AG10803 (cell line): Measurements from ENCODE around the gene CLK2.

Experiments used
- DNase-seq: peaks from one replicate; pipeline ENCODE4 v3.0.0; 2010; ENCODE audit warnings: low read depth
- H3K4me3 ChIP-seq: 2 replicates; pipeline ENCODE4 v1.5.1; 2011; ENCODE audit warnings: mild to moderate bottlenecking, low read length, control low read depth
- CTCF ChIP-seq: conservative IDR thresholded peaks from 2 replicates; pipeline ENCODE4 v1.5.1; 2011; ENCODE audit warnings: mild to moderate bottlenecking, low read length, control low read depth, inconsistent platforms

The CLK2 gene

DNA sequence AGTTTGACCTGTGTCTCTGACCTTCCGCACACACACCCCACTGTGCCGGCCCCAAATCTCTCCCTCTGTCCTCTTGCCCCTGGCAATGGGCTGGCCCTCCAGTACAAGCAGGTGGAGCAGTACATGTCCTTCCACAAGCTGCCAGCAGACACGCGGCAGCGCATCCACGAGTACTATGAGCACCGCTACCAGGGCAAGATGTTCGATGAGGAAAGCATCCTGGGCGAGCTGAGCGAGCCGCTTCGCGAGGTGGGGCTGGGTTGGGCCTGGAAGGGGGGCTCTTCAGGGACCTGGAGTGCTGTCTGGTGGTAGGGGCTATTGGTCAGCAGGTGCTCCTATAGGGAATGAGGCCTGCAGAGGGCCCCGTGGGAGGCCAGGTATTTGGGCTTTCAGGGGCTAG, 11.8 kb upstream of the CLK2 start:
- TF ChIP-seq CTCF, result no peak
- no peak for DNase-seq
- no peak overlapping the region for H3K4me3 ChIP-seq

DNA sequence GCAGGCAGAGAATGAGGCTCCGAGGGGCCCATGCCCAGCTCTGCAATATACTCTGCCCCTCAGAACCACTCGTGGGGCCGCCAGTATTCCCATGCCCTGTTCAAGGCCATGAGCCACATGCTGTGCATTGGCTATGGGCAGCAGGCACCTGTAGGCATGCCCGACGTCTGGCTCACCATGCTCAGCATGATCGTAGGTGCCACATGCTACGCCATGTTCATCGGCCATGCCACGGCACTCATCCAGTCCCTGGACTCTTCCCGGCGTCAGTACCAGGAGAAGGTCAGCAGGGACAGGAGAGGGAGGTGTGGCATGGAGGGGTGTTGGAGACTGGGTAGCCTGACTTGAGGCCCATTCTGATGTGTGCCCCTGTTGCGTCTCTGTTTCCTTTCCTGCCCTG, 11.2 kb upstream of the CLK2 start:
- DNase-seq, result no peak
- TF ChIP-seq CTCF, result no peak
- no peak overlapping the region for H3K4me3 ChIP-seq

DNA sequence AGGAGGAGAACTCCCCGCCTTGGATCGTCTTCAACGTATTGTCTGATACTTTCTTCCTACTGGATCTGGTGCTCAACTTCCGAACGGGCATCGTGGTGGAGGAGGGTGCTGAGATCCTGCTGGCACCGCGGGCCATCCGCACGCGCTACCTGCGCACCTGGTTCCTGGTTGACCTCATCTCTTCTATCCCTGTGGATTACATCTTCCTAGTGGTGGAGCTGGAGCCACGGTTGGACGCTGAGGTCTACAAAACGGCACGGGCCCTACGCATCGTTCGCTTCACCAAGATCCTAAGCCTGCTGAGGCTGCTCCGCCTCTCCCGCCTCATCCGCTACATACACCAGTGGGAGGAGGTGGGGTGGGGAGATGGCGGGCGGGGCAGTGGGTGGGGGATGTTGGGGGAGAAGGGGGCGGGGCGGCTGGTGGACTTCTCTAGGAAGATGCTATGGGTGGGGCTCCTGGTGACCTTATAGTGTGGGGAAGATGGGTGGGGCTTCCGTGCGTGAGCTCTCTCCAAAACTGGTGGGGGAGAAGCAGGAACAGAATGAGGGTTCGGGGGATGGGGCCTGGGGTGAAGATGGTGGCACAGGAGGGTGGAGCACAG, 9.3 kb upstream of the CLK2 start:
- DNase-seq, result no peak
- TF ChIP-seq CTCF, result no peak
- H3K4me3 ChIP-seq, result no peak overlapping the region

DNA sequence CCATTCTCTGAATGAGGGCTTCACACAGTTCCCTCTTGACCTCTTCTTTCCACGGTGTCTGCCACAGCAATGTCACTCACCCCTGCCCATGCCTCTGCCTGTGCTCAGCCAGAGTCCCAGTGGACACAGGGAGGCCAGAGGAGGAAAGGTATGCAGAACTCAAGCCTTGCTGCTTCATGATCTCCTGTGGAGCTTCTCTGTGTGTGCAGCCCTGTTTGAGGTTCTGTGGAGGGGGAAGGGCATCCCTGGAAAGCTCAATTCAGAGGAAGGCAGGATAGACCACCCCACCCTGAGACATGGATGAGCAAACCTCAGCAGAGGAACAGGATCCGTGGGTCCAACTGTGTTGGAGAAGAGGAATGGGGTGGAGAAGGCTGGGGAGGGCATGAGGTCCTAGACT, 6.0 kb upstream of the CLK2 start:
- DNase-seq, result no peak
- TF ChIP-seq CTCF, result no peak
- no peak overlapping the region for H3K4me3 ChIP-seq

GRCh38 chr1:155278689-155279160, 5.4 kb upstream of the CLK2 start:
- DNase-seq, result no peak
- no peak for TF ChIP-seq CTCF
- no peak overlapping the region for H3K4me3 ChIP-seq

GRCh38 chr1:155277902-155278688, 4.8 kb upstream of the CLK2 start:
- no peak for DNase-seq
- TF ChIP-seq CTCF, result peak; percentile 41
- H3K4me3 ChIP-seq, result peak overlapping the region; percentile 76
